A673 (cell line): ENCODE data around the gene DPYD. TPM values are rescaled to one million over a fixed set of nuclear protein-coding genes. Genes with fewer than 3 reads are reported as not detected.

Source experiments
- BruUV-seq: library from RNA; stranded (reverse); fragments of 400-500 nt; replicated peaks from 2 replicates; lab custom pipeline; 2021; lab: Mats Ljungman, UMichigan
- CTCF ChIA-PET: fragments of 300-600 bp; sonication (Branson Sonifier 250); formaldehyde crosslinking; loops from one replicate; lab custom pipeline; 2022; ENCODE audit warnings: antibody characterized with exemption; lab: Charles Lee
- POLR2A ChIA-PET: fragments of 300-600 bp; sonication (Branson Sonifier 250); formaldehyde crosslinking; loops from one replicate; lab custom pipeline; 2022; ENCODE audit warnings: antibody characterized with exemption; ENCODE audit not compliant: low non-redundant PET; lab: Charles Lee
- DNase-seq: peaks from one replicate; pipeline ENCODE4 v3.0.0-alpha.2; 2015; ENCODE audit warnings: low spot score
- H3K27ac ChIP-seq: fragments of 200-600 bp; sonication (generic); 2 replicates; pipeline ENCODE4 v1.5.1; 2016; ENCODE audit warnings: mixed run types, low read depth, mild to moderate bottlenecking, mixed read lengths, antibody characterized with exemption, low read length; ENCODE audit not compliant: poor library complexity, severe bottlenecking
- H3K27me3 ChIP-seq: fragments of 200-600 bp; sonication (generic); replicated peaks from 2 replicates; pipeline ENCODE4 v1.6.1; 2017; ENCODE audit warnings: mixed run types, low read depth, mild to moderate bottlenecking, mixed read lengths, antibody characterized with exemption, low read length; ENCODE audit not compliant: insufficient read depth, poor library complexity
- H3K36me3 ChIP-seq: fragments of 200-600 bp; sonication (generic); 2 replicates; pipeline ENCODE4 v1.6.1; 2016; ENCODE audit warnings: mixed run types, mild to moderate bottlenecking, mixed read lengths, antibody characterized with exemption, low read length; ENCODE audit not compliant: insufficient read depth, poor library complexity, severe bottlenecking
- H3K4me1 ChIP-seq: fragments of 200-600 bp; sonication (generic); 2 replicates; pipeline ENCODE4 v1.6.1; 2017; ENCODE audit warnings: mixed run types, mild to moderate bottlenecking, mixed read lengths, antibody characterized with exemption, low read length; ENCODE audit not compliant: insufficient read depth, poor library complexity, severe bottlenecking
- H3K4me3 ChIP-seq: fragments of 200-600 bp; sonication (generic); 2 replicates; pipeline ENCODE4 v1.5.1; 2016; ENCODE audit warnings: low read depth, mixed run types, mild to moderate bottlenecking, mixed read lengths, low read length; ENCODE audit not compliant: poor library complexity, severe bottlenecking
- H3K9me3 ChIP-seq: fragments of 200-600 bp; sonication (generic); 2 replicates; pipeline ENCODE4 v1.6.1; 2016; ENCODE audit warnings: mixed run types, low read depth, mild to moderate bottlenecking, mixed read lengths, antibody characterized with exemption, low read length; ENCODE audit not compliant: poor library complexity, severe bottlenecking
- CTCF ChIP-seq: fragments of 300-800, 200-600 bp; sonication (generic); conservative IDR thresholded peaks from 2 replicates; pipeline ENCODE4 v1.5.1; 2017; ENCODE audit warnings: low read depth, mild to moderate bottlenecking, antibody characterized with exemption, low read length, moderate library complexity, mixed read lengths
- EZH2 ChIP-seq: fragments of 200-600 bp; sonication (generic); IDR thresholded peaks from 2 replicates; pipeline ENCODE4 v1.6.1; 2017; ENCODE audit warnings: borderline replicate concordance, low read depth, mild to moderate bottlenecking, mixed read lengths, antibody characterized with exemption, low read length; ENCODE audit not compliant: poor library complexity, severe bottlenecking
- intact Hi-C: fragments of 100-400 bp; cut with micrococcal nuclease; formaldehyde crosslinking; loops from one replicate; pipeline ENCODE4 v1.10.0; 2022; ENCODE audit not compliant: unreplicated experiment
- total RNA-seq: library from RNA; stranded (reverse); gene quantifications from 2 replicates; pipeline ENCODE4 v1.2.3, GENCODE V29; 2021

DPYD gene
- total RNA-seq, 1 experiment from 2014 or later: 13.4 TPM

- Histone ChIP-seq H3K9me3 (no peaks in the 10 kb centered on the region), H3K36me3 (no peaks in the 10 kb centered on the region), H3K4me1 (no peaks in the 10 kb centered on the region), H3K27ac (no peak overlapping the region), H3K27me3 (no peaks in the 10 kb centered on the region), H3K4me3 (no peak overlapping the region)
- DNase-seq: no peak
- CTCF ChIA-PET: no interaction called here
- POLR2A ChIA-PET: no interaction called here
- intact Hi-C loops: no loop called here
- BruUV-seq: no TSS peak
- TF ChIP-seq EZH2 (no peak), CTCF (no peak)
Observed at GRCh38 chr1:97792655-97793054, 128.2 kb downstream of the DPYD start.

- Histone ChIP-seq H3K27me3 (no peaks in the 10 kb centered on the region), H3K4me3 (no peak overlapping the region), H3K4me1 (no peaks in the 10 kb centered on the region), H3K36me3 (no peaks in the 10 kb centered on the region), H3K9me3 (no peaks in the 10 kb centered on the region), H3K27ac (no peak overlapping the region)
- TF ChIP-seq CTCF: no peak
- no peak for TF ChIP-seq EZH2
- no TSS peak for BruUV-seq
- POLR2A ChIA-PET: no interaction called here
- no peak for DNase-seq
- CTCF ChIA-PET: no interaction called here
- intact Hi-C loops: no loop called here
Observed at GRCh38 chr1:97791251-97791650, 129.6 kb downstream of the DPYD start.

GRCh38 chr1:97787231-97787630, 133.6 kb downstream of the DPYD start:
- POLR2A ChIA-PET: no interaction called here
- no peaks in the 10 kb centered on the region for H3K9me3 ChIP-seq
- no peaks in the 10 kb centered on the region for H3K4me1 ChIP-seq
- intact Hi-C loops: no loop called here
- no peak for DNase-seq
- H3K27me3 ChIP-seq: no peaks in the 10 kb centered on the region
- no TSS peak for BruUV-seq
- CTCF ChIA-PET: no interaction called here
- no peaks in the 10 kb centered on the region for H3K36me3 ChIP-seq
- H3K27ac ChIP-seq: no peak overlapping the region
- TF ChIP-seq EZH2: no peak
- TF ChIP-seq CTCF: no peak
- no peak overlapping the region for H3K4me3 ChIP-seq
